Measurements from ENCODE around the gene HIPK1. TPM values are rescaled to one million over a fixed set of nuclear protein-coding genes. Genes with fewer than 3 reads are reported as not detected.

Gene HIPK1
- total RNA-seq, 1 experiment from 2014 or later, result 48.2 TPM

- intact Hi-C loops (cut with micrococcal nuclease; ENCODE audit: unreplicated experiment), result no loop called here
- no peak overlapping the region for H3K4me3 ChIP-seq (ENCODE audit: low read depth, low read length)
- TF ChIP-seq, protein P1, sequence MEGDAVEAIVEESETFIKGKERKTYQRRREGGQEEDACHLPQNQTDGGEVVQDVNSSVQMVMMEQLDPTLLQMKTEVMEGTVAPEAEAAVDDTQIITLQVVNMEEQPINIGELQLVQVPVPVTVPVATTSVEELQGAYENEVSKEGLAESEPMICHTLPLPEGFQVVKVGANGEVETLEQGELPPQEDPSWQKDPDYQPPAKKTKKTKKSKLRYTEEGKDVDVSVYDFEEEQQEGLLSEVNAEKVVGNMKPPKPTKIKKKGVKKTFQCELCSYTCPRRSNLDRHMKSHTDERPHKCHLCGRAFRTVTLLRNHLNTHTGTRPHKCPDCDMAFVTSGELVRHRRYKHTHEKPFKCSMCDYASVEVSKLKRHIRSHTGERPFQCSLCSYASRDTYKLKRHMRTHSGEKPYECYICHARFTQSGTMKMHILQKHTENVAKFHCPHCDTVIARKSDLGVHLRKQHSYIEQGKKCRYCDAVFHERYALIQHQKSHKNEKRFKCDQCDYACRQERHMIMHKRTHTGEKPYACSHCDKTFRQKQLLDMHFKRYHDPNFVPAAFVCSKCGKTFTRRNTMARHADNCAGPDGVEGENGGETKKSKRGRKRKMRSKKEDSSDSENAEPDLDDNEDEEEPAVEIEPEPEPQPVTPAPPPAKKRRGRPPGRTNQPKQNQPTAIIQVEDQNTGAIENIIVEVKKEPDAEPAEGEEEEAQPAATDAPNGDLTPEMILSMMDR (IDR thresholded peaks at IDR 0.05; ENCODE audit: insufficient read depth in 1 of 2, low read depth in 1 of 2, low read length in 1 of 2, severe bottlenecking in 1 of 2, unreplicated experiment in 1 of 2), result no peak
- H3K4me1 ChIP-seq, result no peaks in the 10 kb centered on the region
- H3K4me1 Mint-ChIP-seq (ENCODE audit: low read depth, unreplicated experiment), result peaks cover 5% of the 10 kb centered on the region
- POLR2A ChIA-PET, result no interaction called here
- H3K27ac Mint-ChIP-seq (ENCODE audit: unreplicated experiment), result no peak overlapping the region
- H3K9me3 ChIP-seq, result no peaks in the 10 kb centered on the region
- no peaks in the 10 kb centered on the region for H3K27me3 Mint-ChIP-seq (ENCODE audit: insufficient read depth, unreplicated experiment)
- H3K36me3 ChIP-seq (ENCODE audit: control insufficient read depth, insufficient read depth, low read length), result no peaks in the 10 kb centered on the region
- no peaks in the 10 kb centered on the region for H3K36me3 Mint-ChIP-seq (ENCODE audit: insufficient read depth, unreplicated experiment)
- CTCF ChIA-PET, result no interaction called here
- BruUV-seq (replicated peaks), result no TSS peak
- no peaks in the 10 kb centered on the region for H3K27me3 ChIP-seq (replicated peaks; ENCODE audit: control insufficient read depth, insufficient read depth, low read length)
- no peaks in the 10 kb centered on the region for H3K9me3 Mint-ChIP-seq (ENCODE audit: unreplicated experiment)
- no peak overlapping the region for H3K4me3 Mint-ChIP-seq (ENCODE audit: unreplicated experiment)
- DNase-seq, result no peak
These were observed 37.4 kb upstream of the HIPK1 start for GRCh38 chr1:113891631-113892220.

- peaks cover under 1% of the 10 kb centered on the region for H3K36me3 Mint-ChIP-seq (ENCODE audit: insufficient read depth, unreplicated experiment)
- Histone ChIP-seq H3K9me3 (no peaks in the 10 kb centered on the region), H3K27me3 (replicated peaks; ENCODE audit: control insufficient read depth, insufficient read depth, low read length) (no peaks in the 10 kb centered on the region), H3K4me3 (ENCODE audit: low read depth, low read length) (no peak overlapping the region), H3K36me3 (ENCODE audit: control insufficient read depth, insufficient read depth, low read length) (no peaks in the 10 kb centered on the region), H3K4me1 (no peaks in the 10 kb centered on the region)
- intact Hi-C loops (cut with micrococcal nuclease; ENCODE audit: unreplicated experiment), result no loop called here
- no peaks in the 10 kb centered on the region for H3K9me3 Mint-ChIP-seq (ENCODE audit: unreplicated experiment)
- no TSS peak for BruUV-seq (replicated peaks)
- no peaks in the 10 kb centered on the region for H3K27me3 Mint-ChIP-seq (ENCODE audit: insufficient read depth, unreplicated experiment)
- ChIA-PET POLR2A (no interaction called here), CTCF (no interaction called here)
- no peak overlapping the region for H3K27ac Mint-ChIP-seq (ENCODE audit: unreplicated experiment)
- TF ChIP-seq, protein P1 (IDR thresholded peaks at IDR 0.05; ENCODE audit: insufficient read depth in 1 of 2, low read depth in 1 of 2, low read length in 1 of 2, severe bottlenecking in 1 of 2, unreplicated experiment in 1 of 2), result no peak
- no peaks in the 10 kb centered on the region for H3K4me1 Mint-ChIP-seq (ENCODE audit: low read depth, unreplicated experiment)
- DNase-seq, result no peak
- H3K4me3 Mint-ChIP-seq (ENCODE audit: unreplicated experiment), result no peak overlapping the region
These were observed 35.9 kb upstream of the HIPK1 start for GRCh38 chr1:113893267-113893666.

GRCh38 chr1:113895098-113895497, 34.0 kb upstream of the HIPK1 start:
- Histone ChIP-seq H3K27me3 (replicated peaks; ENCODE audit: control insufficient read depth, insufficient read depth, low read length) (no peaks in the 10 kb centered on the region), H3K36me3 (ENCODE audit: control insufficient read depth, insufficient read depth, low read length) (no peaks in the 10 kb centered on the region), H3K9me3 (no peaks in the 10 kb centered on the region), H3K4me3 (ENCODE audit: low read depth, low read length) (no peak overlapping the region), H3K4me1 (no peaks in the 10 kb centered on the region)
- CTCF ChIA-PET, result no interaction called here
- POLR2A ChIA-PET, result no interaction called here
- Mint-ChIP-seq H3K4me3 (ENCODE audit: unreplicated experiment) (no peak overlapping the region), H3K4me1 (ENCODE audit: low read depth, unreplicated experiment) (no peaks in the 10 kb centered on the region), H3K27ac (ENCODE audit: unreplicated experiment) (no peak overlapping the region), H3K36me3 (ENCODE audit: insufficient read depth, unreplicated experiment) (peaks cover 6% of the 10 kb centered on the region), H3K9me3 (ENCODE audit: unreplicated experiment) (no peaks in the 10 kb centered on the region), H3K27me3 (ENCODE audit: insufficient read depth, unreplicated experiment) (no peaks in the 10 kb centered on the region)
- DNase-seq, result no peak
- intact Hi-C loops (cut with micrococcal nuclease; ENCODE audit: unreplicated experiment), result no loop called here
- BruUV-seq (replicated peaks), result no TSS peak
- TF ChIP-seq, protein P1 (IDR thresholded peaks at IDR 0.05; ENCODE audit: insufficient read depth in 1 of 2, low read depth in 1 of 2, low read length in 1 of 2, severe bottlenecking in 1 of 2, unreplicated experiment in 1 of 2), result no peak

All from Caco-2 (cell line).